GM12865 (cell line): ENCODE measurements around the gene NPL.

Source experiments
- DNase-seq: peaks from one replicate; pipeline ENCODE4 v3.0.0; 2010; ENCODE audit warnings: low read depth
- H3K4me3 ChIP-seq: 2 replicates; pipeline ENCODE4 v1.5.1; 2011; ENCODE audit warnings: mild to moderate bottlenecking, low read depth, low read length, control low read depth
- TF ChIP-seq, protein P1 (sequence below): IDR thresholded peaks from 2 replicates; pipeline ENCODE4 v1.5.1; 2011; ENCODE audit warnings: low read length, control low read depth, low read depth, inconsistent platforms; ENCODE audit not compliant: insufficient read depth; ENCODE audit errors: missing control alignments

The NPL gene

DNA sequence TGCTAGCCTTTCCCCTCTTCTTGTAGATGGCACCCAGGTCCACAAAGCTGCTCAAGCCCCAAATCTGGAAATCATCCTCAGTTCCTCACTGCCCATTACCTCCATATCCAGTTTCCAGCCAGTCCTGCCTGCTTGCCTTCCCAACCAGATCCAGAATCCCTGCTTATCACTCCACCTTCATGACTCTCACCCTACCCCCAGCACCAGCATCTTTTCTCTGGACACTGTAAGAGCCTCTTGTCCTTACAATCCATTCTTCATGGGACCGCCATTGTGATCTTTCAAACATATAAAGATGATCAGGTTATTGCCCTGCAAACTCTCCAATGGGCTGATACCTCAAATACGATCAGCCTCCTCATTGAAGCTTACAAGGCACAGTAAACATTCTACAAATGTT, 23.5 kb upstream of the NPL start:
- TF ChIP-seq, protein P1, sequence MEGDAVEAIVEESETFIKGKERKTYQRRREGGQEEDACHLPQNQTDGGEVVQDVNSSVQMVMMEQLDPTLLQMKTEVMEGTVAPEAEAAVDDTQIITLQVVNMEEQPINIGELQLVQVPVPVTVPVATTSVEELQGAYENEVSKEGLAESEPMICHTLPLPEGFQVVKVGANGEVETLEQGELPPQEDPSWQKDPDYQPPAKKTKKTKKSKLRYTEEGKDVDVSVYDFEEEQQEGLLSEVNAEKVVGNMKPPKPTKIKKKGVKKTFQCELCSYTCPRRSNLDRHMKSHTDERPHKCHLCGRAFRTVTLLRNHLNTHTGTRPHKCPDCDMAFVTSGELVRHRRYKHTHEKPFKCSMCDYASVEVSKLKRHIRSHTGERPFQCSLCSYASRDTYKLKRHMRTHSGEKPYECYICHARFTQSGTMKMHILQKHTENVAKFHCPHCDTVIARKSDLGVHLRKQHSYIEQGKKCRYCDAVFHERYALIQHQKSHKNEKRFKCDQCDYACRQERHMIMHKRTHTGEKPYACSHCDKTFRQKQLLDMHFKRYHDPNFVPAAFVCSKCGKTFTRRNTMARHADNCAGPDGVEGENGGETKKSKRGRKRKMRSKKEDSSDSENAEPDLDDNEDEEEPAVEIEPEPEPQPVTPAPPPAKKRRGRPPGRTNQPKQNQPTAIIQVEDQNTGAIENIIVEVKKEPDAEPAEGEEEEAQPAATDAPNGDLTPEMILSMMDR = no peak
- H3K4me3 ChIP-seq = no peak overlapping the region
- DNase-seq = no peak

DNA sequence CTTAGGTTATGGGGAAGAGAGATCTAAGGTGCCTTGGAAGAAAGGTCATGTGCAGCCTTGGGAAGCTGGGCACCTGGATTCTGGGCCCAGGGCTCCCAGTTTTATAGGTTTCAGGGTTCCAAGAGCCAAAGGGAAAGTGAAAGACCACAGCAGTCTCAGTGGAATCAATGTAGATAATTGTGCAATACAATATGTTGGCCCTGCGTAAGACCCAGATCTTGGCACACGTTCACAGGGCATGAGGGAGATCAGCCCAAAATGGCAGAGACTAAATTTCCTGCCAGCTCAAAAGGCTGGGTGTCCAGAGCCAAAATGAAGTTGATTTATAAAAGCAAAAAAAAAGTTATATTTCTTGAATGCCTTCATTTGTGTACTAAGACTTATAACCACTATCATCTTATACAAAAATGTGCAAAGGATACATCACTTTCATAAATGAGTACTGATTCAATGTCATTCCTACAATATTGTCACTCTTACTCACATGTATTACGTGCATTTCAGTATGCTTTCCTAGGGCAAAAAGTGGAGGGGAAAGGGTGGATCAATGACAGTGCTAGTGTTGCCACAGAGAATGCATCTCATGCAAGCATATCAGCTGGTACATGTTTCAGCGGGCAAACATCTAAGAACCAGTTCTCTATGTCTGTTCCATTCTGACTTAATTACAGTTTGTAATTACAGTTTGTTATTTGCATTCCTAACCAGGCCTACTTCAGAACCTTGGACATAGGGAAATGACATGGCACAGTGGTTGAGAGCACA, 22.5 kb upstream of the NPL start:
- TF ChIP-seq, protein P1 = no peak
- no peak overlapping the region for H3K4me3 ChIP-seq
- no peak for DNase-seq

DNA sequence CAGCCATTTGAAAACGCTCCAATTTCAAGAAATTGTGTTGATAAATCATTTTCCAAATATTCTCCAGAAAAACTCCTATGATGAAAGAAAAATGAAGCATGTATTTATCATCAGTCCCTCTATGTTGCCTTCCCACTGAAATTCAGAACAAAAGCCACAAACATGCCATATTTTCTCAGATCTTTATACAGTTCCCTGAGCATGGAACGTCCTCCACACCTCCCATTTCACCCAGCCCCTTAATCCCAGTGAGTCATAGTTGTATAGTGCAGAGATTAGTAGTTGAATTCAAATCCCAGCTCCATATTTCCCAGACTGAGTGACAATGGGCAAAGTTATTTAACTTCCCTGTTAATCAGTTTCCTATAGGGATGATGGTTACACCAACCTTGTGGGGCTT, 20.6 kb upstream of the NPL start:
- TF ChIP-seq, protein P1 = no peak
- H3K4me3 ChIP-seq = no peak overlapping the region
- no peak for DNase-seq

DNA sequence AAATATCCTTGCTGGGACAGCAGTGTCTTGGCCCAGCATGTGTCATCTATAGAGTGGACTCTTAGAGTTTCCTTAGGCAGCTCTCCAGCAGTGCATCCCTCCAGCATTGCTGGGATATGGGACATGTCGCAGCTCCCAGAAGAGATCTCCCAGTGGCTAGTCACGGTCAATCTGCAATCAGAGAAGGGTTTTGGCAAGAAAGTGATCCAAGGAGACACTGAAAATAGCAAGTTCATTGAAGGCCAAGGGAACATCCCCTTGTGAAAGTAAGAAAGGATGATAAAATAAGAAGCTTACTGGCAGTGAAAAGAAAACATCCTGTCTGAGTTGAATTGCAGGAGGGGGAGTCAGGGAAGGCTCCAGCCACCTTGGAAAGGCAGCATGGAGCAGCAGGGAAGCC, 19.3 kb upstream of the NPL start:
- no peak overlapping the region for H3K4me3 ChIP-seq

DNA sequence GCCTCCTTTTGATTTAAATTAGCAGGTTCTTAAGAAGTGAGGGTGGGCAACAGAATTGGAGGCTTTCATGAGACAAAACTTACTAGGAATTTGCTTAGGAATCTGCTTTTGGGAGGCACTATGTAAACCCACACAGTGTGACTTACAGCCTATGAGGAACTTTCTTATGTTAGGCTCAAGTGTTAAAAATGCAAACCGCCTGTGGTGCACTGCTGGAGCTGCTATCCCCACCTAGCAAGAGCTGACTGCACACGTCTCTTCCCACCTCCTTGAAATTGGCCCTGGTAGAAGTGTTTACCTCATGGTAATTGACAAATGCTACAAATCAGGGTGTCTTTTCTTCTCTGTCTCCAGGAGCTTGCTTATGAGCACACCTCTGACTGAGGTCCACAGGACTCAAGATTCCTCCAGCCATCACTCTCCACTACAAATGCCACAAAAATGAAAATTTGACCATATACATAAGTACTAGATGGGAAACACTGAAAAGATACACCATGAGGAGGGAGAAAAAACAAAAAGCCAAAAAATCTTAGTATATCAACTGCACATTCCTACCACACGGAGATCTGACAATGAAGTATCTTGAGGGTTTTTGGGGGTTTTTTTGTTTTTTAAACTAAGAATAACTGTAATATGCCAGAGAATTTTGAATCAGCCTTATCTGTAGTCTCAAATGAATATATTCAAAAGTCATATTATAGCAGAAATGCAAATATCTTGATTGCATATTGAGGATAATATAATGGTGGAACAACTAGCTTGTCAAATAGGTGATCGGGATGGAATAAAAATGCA, 18.2 kb upstream of the NPL start:
- TF ChIP-seq, protein P1 = no peak
- DNase-seq = no peak
- H3K4me3 ChIP-seq = no peak overlapping the region

More for the DNA sequence above, 19.3 kb upstream of the NPL start:
- no peak for DNase-seq
- TF ChIP-seq, protein P1 = no peak

DNA sequence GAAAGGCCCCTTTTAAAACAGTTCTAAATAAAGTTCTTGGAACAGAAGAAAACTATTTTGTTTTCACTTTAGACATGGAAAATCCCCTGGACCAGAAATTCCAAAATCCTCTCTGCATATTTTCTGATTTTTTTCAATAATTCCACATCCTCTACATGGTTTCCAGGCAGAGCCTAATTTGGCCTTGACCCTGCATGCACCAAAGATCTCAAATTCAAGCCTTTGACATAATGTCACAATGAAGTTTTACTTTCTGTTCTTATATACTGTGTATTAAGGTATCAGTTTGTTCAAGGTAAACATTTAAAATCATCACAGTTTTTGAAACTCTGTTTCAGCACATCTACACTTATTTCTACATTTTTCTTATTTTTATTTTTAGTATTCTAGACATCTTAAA, 12.2 kb upstream of the NPL start:
- H3K4me3 ChIP-seq = no peak overlapping the region
- DNase-seq = no peak
- TF ChIP-seq, protein P1 = no peak

DNA sequence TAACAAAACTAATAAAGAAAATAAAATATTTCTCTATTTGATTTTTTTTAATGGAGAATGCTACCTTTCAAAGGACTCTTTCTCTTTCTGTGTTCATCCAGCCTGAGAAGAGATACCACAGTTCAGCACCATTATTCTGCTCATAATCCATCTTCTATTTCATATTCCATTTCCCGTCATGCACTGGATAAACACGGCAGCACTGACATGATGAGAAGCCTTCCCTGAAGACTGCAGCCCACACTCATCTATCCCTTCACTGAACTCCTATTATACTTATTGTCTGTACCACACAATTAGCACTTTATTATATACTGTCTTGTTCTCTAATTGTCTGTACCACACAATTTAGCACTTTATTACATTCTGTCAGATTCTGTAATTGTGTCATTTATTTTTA, 10.7 kb upstream of the NPL start:
- TF ChIP-seq, protein P1 = no peak
- H3K4me3 ChIP-seq = no peak overlapping the region
- DNase-seq = no peak
